HG03196 (cell line): Measurements from ENCODE around the gene LAGE3.

Experiments
- ATAC-seq: cut with Tn5 transposase; IDR thresholded peaks from one replicate; pipeline ENCODE4 v1.9.1; 2021; ENCODE audit not compliant: unreplicated experiment

Gene LAGE3

GRCh38 chrX:154481195-154481594, 2.1 kb upstream of the LAGE3 start:
- no peak for ATAC-seq

DNA sequence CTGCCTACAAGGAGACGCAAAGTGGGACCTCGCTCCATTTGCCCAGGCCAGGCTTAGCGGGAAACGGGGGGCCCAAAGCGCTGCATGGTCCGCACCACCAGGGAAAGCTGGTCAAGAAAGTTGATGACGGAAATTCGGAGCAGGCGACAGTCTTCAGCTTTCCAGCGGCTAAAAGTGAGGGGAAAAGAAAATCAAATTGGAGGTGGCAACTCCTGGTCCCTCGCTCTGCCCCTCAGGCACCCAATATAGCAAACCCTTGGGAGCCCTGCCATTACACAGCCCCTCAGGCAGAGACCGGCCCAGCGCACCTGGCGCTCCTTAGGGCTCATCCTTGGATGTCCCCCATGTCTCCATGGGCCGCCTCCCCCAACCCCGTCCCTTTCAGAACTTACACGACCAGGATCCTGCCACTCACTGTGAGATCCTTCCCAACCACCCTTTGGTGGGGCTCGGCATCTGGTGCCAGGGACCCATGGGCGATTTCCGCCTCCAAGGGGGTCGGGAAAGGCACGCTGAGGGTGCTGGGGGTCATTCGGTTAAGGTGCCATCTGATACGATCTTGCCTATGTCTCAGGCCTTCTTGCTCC, 1.1 kb downstream of the LAGE3 start:
- no peak for ATAC-seq

- ATAC-seq: no peak
Measured at GRCh38 chrX:154476821-154477220, 2.3 kb downstream of the LAGE3 start.

DNA sequence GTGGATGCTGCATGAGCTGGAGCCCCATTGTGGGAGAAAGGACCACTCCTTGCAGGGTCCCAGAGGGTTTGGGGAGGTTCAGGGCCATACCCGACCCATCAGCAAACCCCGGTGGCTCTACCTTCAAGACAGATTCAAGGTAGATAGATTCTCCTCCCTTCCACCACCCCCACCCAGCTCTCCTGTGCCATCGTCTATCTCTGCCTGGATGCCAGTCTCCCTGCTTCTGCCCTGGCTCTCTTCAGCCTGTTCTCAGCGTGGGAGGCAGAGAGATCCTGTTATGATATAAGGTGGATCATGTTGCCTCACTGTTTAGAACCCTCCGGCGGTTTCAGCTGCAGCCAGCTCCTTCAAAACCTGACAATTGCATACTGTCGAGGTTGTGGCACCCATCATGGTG, 5.4 kb downstream of the LAGE3 start:
- no peak for ATAC-seq

- no peak for ATAC-seq
Measured at GRCh38 chrX:154472685-154473632, 6.1 kb downstream of the LAGE3 start.

DNA sequence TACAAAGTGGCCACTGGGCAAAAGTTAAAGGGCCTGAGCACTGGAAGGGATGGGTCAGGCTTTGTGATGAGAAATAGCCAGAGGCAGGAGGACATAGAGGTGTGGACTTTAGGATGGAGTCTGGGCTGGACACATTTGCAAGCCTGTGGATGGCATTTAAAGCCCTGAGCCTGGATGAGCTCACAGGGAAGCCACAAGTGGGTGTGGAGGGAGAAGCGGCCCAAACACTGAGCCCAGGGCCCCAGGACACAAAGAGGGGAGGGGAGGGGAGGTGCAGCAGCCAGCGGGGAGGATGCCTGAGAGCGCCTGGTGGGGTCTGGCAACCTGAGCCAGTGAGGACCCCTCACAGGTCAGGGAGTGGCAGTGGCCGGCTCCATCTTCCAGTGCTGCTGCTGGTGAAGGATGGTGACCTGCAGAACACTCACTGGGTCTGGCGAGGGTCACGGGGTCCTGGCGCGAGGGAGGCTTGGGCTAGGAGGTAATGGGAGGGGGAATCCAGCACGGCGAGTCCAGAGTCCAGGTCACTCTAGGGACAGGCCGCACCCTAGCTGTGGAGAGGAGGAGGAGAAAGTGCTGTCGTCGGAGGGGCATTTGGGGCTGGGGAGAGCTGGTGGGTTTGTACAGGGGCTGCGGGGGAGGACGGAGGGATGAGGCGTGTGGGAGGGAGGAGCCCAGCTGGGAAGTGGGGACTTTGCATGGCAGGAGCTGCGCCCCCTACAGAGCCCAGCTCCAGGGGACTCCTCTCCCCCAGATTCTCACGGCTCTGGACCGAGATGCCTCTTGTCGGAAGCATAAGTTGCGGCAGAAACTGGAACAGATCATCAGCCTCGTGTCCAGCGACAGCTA, 7.0 kb downstream of the LAGE3 start:
- ATAC-seq: no peak

GRCh38 chrX:154470914-154471568, 8.0 kb downstream of the LAGE3 start:
- no peak for ATAC-seq

DNA sequence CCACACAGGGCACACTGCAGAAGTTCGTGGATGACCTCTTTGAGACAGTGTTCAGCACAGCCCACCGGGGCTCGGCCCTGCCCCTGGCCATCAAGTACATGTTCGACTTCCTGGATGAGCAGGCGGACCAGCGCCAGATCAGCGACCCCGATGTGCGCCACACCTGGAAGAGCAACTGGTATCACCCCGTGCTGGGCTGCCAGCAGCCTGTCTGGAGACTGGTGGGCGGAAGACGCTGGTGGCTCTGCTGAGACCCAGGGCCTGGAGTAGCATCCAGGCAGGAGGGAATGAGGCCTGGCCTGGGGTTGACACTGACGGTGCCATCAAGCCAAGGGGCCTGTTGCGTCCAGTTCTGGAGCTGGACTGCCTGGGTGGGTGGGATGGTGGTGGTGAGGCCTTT, 8.6 kb downstream of the LAGE3 start:
- ATAC-seq: no peak

DNA sequence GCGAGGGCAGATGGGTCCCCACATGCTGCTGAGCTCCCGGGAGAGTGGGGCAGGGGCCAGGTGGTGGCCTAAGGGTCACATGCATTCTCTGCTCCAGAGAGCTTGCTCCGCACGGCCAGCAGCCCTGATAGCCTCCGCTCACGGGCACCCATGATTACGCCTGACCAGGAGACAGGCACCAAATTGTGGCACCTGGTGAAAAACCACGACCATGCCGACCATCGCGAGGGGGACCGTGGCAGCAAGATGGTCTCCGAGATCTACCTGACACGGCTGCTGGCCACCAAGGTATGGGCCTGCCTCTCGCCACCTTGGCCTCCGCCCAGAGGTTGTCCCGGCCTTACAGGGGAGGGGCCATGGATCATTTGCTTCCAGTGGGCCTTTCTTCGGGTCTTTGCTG, 9.2 kb downstream of the LAGE3 start:
- ATAC-seq: no peak

GRCh38 chrX:154469114-154469513, 10.0 kb downstream of the LAGE3 start:
- ATAC-seq: no peak

- ATAC-seq: no peak
Measured at GRCh38 chrX:154468217-154468616, 10.9 kb downstream of the LAGE3 start.

- ATAC-seq: no peak
Measured at GRCh38 chrX:154467556-154467955, 11.5 kb downstream of the LAGE3 start.

- ATAC-seq: no peak
Measured at GRCh38 chrX:154466907-154467306, 12.2 kb downstream of the LAGE3 start.

- ATAC-seq: no peak
Measured at GRCh38 chrX:154466036-154466435, 13.0 kb downstream of the LAGE3 start.

DNA sequence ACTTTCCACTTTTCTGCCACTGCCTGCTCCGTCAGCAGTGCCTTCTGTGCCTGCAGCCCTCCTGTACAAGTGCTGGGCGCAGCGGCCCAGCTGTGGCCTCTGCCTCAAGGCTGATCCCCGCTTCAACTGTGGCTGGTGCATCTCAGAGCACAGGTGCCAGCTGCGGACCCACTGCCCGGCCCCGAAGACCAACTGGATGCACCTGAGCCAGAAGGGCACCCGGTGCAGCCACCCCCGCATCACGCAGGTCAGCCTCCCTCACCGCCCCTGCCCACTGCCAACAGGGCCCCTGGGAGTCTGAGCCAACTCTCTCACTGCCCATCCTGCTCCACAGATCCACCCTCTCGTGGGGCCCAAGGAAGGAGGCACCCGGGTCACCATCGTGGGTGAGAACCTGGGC, 13.5 kb downstream of the LAGE3 start:
- no peak for ATAC-seq

GRCh38 chrX:154464806-154465365, 14.2 kb downstream of the LAGE3 start:
- ATAC-seq: no peak

DNA sequence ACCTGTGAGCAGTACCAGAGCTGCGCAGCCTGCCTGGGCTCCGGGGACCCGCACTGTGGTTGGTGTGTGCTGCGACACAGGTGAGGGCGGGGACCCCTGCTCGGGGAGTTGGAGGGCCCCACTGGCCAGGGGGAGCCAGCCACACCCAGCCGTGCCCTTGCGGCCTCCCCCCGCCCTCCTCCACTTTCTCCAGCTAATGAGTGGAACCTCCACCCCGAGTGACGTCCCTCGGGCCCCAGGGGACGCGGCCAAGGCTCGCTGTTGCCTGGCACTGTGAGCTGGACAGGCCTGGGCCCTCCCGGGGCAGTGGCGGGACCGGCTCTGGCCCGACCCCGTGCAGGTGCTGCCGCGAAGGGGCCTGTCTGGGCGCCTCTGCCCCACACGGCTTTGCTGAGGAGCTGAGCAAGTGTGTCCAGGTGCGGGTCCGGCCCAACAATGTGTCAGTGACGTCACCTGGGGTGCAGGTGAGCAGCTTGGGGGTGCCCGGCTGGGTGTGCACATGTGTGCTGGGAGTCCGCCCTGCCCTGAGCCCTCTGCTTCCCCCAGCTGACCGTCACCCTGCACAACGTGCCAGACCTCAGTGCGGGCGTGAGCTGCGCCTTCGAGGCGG, 15.4 kb downstream of the LAGE3 start:
- no peak for ATAC-seq

DNA sequence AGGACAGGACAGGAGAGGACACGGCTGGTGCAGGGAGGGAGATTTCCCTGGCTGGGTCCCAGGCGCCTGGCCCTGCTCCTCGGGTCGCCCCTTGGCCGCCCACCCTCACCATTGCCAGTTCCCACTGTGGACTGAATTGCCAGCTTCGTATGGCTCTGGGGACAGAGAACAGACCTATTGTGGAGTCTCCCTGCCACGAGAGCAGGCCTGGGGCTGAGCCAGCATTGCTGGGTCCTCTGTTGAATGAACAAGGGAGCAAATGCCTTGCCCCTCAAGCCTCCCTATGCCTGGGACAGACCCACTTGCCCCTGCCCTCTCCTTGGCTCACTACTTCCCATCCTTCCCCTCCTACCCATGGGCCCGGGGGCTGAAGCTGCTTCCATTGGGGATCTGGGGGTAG, 16.7 kb downstream of the LAGE3 start:
- ATAC-seq: no peak

DNA sequence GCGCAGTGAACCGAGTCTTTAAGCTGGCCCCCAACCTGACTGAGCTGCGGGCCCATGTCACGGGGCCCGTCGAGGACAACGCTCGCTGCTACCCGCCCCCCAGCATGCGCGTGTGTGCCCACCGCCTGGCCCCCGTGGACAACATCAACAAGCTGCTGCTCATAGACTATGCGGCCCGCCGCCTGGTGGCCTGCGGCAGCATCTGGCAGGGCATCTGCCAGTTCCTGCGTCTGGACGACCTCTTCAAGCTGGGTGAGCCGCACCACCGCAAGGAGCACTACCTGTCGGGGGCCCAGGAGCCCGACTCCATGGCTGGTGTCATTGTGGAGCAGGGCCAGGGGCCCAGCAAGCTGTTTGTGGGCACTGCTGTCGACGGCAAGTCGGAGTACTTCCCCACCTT, 18.8 kb downstream of the LAGE3 start:
- ATAC-seq: no peak

- no peak for ATAC-seq
Measured at GRCh38 chrX:154459832-154460231, 19.2 kb downstream of the LAGE3 start.
